ENCODE results near the gene ADM5.

DNA sequence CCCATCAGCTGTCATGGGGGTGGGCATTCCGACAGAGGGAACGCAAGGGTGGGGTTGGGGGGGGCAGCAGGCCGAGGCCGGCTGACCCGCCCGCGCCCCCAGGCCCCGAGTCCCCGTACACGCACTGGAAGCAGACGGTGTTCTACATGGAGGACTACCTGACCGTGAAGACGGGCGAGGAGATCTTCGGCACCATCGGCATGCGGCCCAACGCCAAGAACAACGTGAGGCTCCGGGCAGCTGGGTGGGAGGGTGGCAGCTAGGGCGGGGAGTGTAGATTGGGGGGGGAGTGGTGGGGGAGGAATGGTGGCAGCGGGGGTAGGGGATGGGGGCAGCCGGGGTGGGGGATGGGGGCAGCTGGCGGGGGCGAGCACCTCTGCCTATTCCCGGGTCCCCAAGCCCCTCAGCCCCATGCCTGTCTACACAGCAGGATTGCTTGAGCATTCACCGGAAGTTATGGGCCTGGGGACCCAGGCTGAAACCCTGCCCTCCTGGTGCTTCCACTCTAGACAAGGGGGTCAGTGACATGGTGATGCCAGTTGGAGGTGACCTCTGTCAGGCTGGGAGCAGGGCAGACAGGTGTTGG, 2.8 kb upstream of the ADM5 start:
- TF ChIP-seq CTCF (IDR thresholded peaks at IDR 0.05) (no peak), POLR2A (IDR thresholded peaks at IDR 0.05) (no peak)
